Large intestine (tissue), 3 donors: ENCODE measurements around the gene FSTL4. TPM values are rescaled to one million over a fixed set of nuclear protein-coding genes. Genes with fewer than 3 reads are reported as not detected.

Source experiments
- DNase-seq, 2 donors: peaks; one replicate each; pipeline versions ENCODE4 v3.0.0 to v3.0.0-alpha.2; 2013
- H3K27ac ChIP-seq: one replicate; pipeline ENCODE4 v1.5.1; 2013; ENCODE audit warnings: low read length
- H3K27me3 ChIP-seq: 2 replicates; pipeline ENCODE4 v1.6.1; 2013; ENCODE audit warnings: low read length; ENCODE audit not compliant: control insufficient read depth, insufficient read depth
- H3K36me3 ChIP-seq: 2 replicates; pipeline ENCODE4 v1.6.1; 2013; ENCODE audit warnings: low read length; ENCODE audit not compliant: control insufficient read depth, insufficient read depth
- H3K4me1 ChIP-seq: one replicate; pipeline ENCODE4 v1.6.1; 2013; ENCODE audit warnings: low read length; ENCODE audit not compliant: control insufficient read depth, insufficient read depth
- H3K4me3 ChIP-seq: one replicate; pipeline ENCODE4 v1.5.1; 2013; ENCODE audit warnings: low read length
- H3K9me3 ChIP-seq: one replicate; pipeline ENCODE4 v1.6.1; 2013; ENCODE audit warnings: mild to moderate bottlenecking, low read depth, low read length, moderate library complexity; ENCODE audit not compliant: control insufficient read depth
- WGBS: methylation state at CpG from one replicate; pipeline ENCODE4 v1.1.5; 2013; ENCODE audit warnings: low lambda C conversion rate; ENCODE audit not compliant: insufficient coverage; 5-methylcytosine and 5-hydroxymethylcytosine counted together
- polyA plus RNA-seq: library from polyadenylated mRNA; unstranded; fragments of 120-200 nt; gene quantifications from one replicate; pipeline ENCODE4 v1.2.1, GENCODE V29; 2013

The FSTL4 gene
- polyA plus RNA-seq, 1 donor, result 1.4 TPM

- Histone ChIP-seq H3K27ac (no peak overlapping the region), H3K9me3 (no peaks in the 10 kb centered on the region), H3K36me3 (no peaks in the 10 kb centered on the region), H3K27me3 (no peaks in the 10 kb centered on the region), H3K4me3 (no peak overlapping the region), H3K4me1 (no peaks in the 10 kb centered on the region)
- WGBS, result no CpG with 5 or more reads among the region's 2 CpGs
- DNase-seq, result no peak
Observed at GRCh38 chr5:133164759-133165158, 447.6 kb downstream of the FSTL4 start.

GRCh38 chr5:133163839-133164238, 448.5 kb downstream of the FSTL4 start:
- H3K27me3 ChIP-seq, result no peaks in the 10 kb centered on the region
- WGBS, result 100% methylated on average over 2 of the region's 3 CpGs
- H3K27ac ChIP-seq, result no peak overlapping the region
- DNase-seq, result no peak
- H3K36me3 ChIP-seq, result no peaks in the 10 kb centered on the region
- H3K4me1 ChIP-seq, result no peaks in the 10 kb centered on the region
- H3K9me3 ChIP-seq, result no peaks in the 10 kb centered on the region
- H3K4me3 ChIP-seq, result no peak overlapping the region

GRCh38 chr5:133159543-133159942, 452.8 kb downstream of the FSTL4 start:
- WGBS, result no CpG with 5 or more reads among the region's 1 CpG
- H3K27me3 ChIP-seq, result no peaks in the 10 kb centered on the region
- no peak for DNase-seq
- no peaks in the 10 kb centered on the region for H3K36me3 ChIP-seq
- H3K27ac ChIP-seq, result no peak overlapping the region
- no peaks in the 10 kb centered on the region for H3K4me1 ChIP-seq
- no peaks in the 10 kb centered on the region for H3K9me3 ChIP-seq
- no peak overlapping the region for H3K4me3 ChIP-seq

- Histone ChIP-seq H3K27me3 (peaks cover 3% of the 10 kb centered on the region), H3K9me3 (no peaks in the 10 kb centered on the region), H3K4me3 (no peak overlapping the region), H3K4me1 (no peaks in the 10 kb centered on the region), H3K36me3 (no peaks in the 10 kb centered on the region), H3K27ac (no peak overlapping the region)
- DNase-seq, result no peak
- WGBS, result no CpG with 5 or more reads among the region's 4 CpGs
Observed at GRCh38 chr5:133155326-133155969, 456.9 kb downstream of the FSTL4 start.

GRCh38 chr5:133154274-133155075, 457.9 kb downstream of the FSTL4 start:
- Histone ChIP-seq H3K36me3 (no peaks in the 10 kb centered on the region), H3K27ac (no peak overlapping the region), H3K4me1 (no peaks in the 10 kb centered on the region), H3K9me3 (no peaks in the 10 kb centered on the region), H3K4me3 (no peak overlapping the region), H3K27me3 (peaks cover 3% of the 10 kb centered on the region)
- no peak for DNase-seq
- WGBS, result 100% methylated on average over 2 of the region's 12 CpGs

GRCh38 chr5:133150909-133151544, 461.3 kb downstream of the FSTL4 start:
- no peak for DNase-seq
- no peaks in the 10 kb centered on the region for H3K4me1 ChIP-seq
- no peaks in the 10 kb centered on the region for H3K36me3 ChIP-seq
- peaks cover 3% of the 10 kb centered on the region for H3K27me3 ChIP-seq
- WGBS, result no CpG with 5 or more reads among the region's 6 CpGs
- H3K4me3 ChIP-seq, result no peak overlapping the region
- H3K9me3 ChIP-seq, result no peaks in the 10 kb centered on the region
- H3K27ac ChIP-seq, result no peak overlapping the region

GRCh38 chr5:133149345-133149744, 463.0 kb downstream of the FSTL4 start:
- H3K9me3 ChIP-seq, result no peaks in the 10 kb centered on the region
- no CpG with 5 or more reads among the region's 4 CpGs for WGBS
- no peak overlapping the region for H3K4me3 ChIP-seq
- H3K27ac ChIP-seq, result no peak overlapping the region
- H3K4me1 ChIP-seq, result no peaks in the 10 kb centered on the region
- no peaks in the 10 kb centered on the region for H3K36me3 ChIP-seq
- H3K27me3 ChIP-seq, result peaks cover 3% of the 10 kb centered on the region
- DNase-seq, result no peak

- no peaks in the 10 kb centered on the region for H3K36me3 ChIP-seq
Observed at GRCh38 chr5:133147815-133148567, 464.4 kb downstream of the FSTL4 start.

GRCh38 chr5:133147411-133147810, 464.9 kb downstream of the FSTL4 start:
- Histone ChIP-seq H3K27ac (no peak overlapping the region), H3K36me3 (no peaks in the 10 kb centered on the region), H3K9me3 (no peaks in the 10 kb centered on the region), H3K4me3 (no peak overlapping the region), H3K4me1 (no peaks in the 10 kb centered on the region), H3K27me3 (no peaks in the 10 kb centered on the region)
- no CpG with 5 or more reads among the region's 7 CpGs for WGBS
- peak in 1 of 2 donors; percentile 10 for DNase-seq

More at GRCh38 chr5:133147815-133148567, 464.4 kb downstream of the FSTL4 start:
- Histone ChIP-seq H3K4me3 (no peak overlapping the region), H3K9me3 (no peaks in the 10 kb centered on the region), H3K27ac (no peak overlapping the region), H3K4me1 (no peaks in the 10 kb centered on the region), H3K27me3 (no peaks in the 10 kb centered on the region)
- DNase-seq, result no peak
- WGBS, result no CpG with 5 or more reads among the region's 7 CpGs
